HEK293 (cell line): ENCODE data around the gene ZSCAN9.

Experiments
- AEBP2 ChIP-seq: fragments of 450-650 bp; formaldehyde crosslinking; IDR thresholded peaks from 2 replicates; pipeline ENCODE4 v1.5.1; 2016; ENCODE audit warnings: missing biosample characterization, missing genetic modification characterization, borderline replicate concordance
- ATF2 ChIP-seq: fragments of 450-650 bp; formaldehyde crosslinking; IDR thresholded peaks from 2 replicates; pipeline ENCODE4 v1.5.1; 2016; ENCODE audit warnings: missing biosample characterization, missing genetic modification characterization, low read depth
- GLI2 ChIP-seq: fragments of 450-650 bp; formaldehyde crosslinking; IDR thresholded peaks from 2 replicates; pipeline ENCODE4; 2017; ENCODE audit warnings: missing biosample characterization, missing genetic modification characterization, low read depth, borderline replicate concordance
- KLF10 ChIP-seq: fragments of 450-650 bp; IDR thresholded peaks from 2 replicates; pipeline ENCODE4 v1.5.1; 2018; ENCODE audit warnings: missing biosample characterization, mild to moderate bottlenecking, missing genetic modification characterization
- KLF17 ChIP-seq: fragments of 450-650 bp; formaldehyde crosslinking; IDR thresholded peaks from 2 replicates; pipeline ENCODE4 v1.5.1; 2016; ENCODE audit warnings: missing biosample characterization, missing genetic modification characterization
- PRDM6 ChIP-seq: fragments of 450-650 bp; formaldehyde crosslinking; IDR thresholded peaks from 2 replicates; pipeline ENCODE4 v1.5.1; 2017; ENCODE audit warnings: missing biosample characterization, missing genetic modification characterization
- SETDB1 ChIP-seq: IDR thresholded peaks from one replicate; pipeline ENCODE4 v1.6.1; 2017; ENCODE audit warnings: mild to moderate bottlenecking, low read length, moderate library complexity, mixed read lengths; ENCODE audit not compliant: insufficient read length
- TCF7L2 ChIP-seq: IDR thresholded peaks from 2 replicates; pipeline ENCODE4 v1.6.1; 2011; ENCODE audit warnings: low read depth, mild to moderate bottlenecking, inconsistent platforms, low read length, moderate library complexity, borderline replicate concordance
- TRIM28 ChIP-seq: IDR thresholded peaks from 2 replicates; pipeline ENCODE4 v1.6.1; 2011; ENCODE audit warnings: low read length, control low read depth, borderline replicate concordance
- ZBTB11 ChIP-seq: fragments of 450-650 bp; formaldehyde crosslinking; conservative IDR thresholded peaks from 2 replicates; pipeline ENCODE4 v1.5.1; 2016; ENCODE audit warnings: low read depth, missing biosample characterization, missing genetic modification characterization
- ZBTB26 ChIP-seq: fragments of 450-650 bp; formaldehyde crosslinking; optimal IDR thresholded peaks from 2 replicates; pipeline ENCODE3; 2016; ENCODE audit warnings: missing biosample characterization, mild to moderate bottlenecking, missing genetic modification characterization
- ZFP69B ChIP-seq: fragments of 450-650 bp; formaldehyde crosslinking; IDR thresholded peaks from 2 replicates; pipeline ENCODE4 v1.5.1; 2016; ENCODE audit warnings: missing biosample characterization, missing genetic modification characterization
- ZNF112 ChIP-seq: fragments of 450-650 bp; formaldehyde crosslinking; IDR thresholded peaks from 2 replicates; pipeline ENCODE4 v1.5.0; 2017; ENCODE audit warnings: missing biosample characterization, missing genetic modification characterization
- ZNF138 ChIP-seq: fragments of 450-650 bp; formaldehyde crosslinking; IDR thresholded peaks from 2 replicates; pipeline ENCODE4 v1.5.1; 2016; ENCODE audit warnings: missing biosample characterization, missing genetic modification characterization, borderline replicate concordance
- ZNF140 ChIP-seq: fragments of 450-650 bp; formaldehyde crosslinking; IDR thresholded peaks from 2 replicates; pipeline ENCODE4 v1.5.1; 2016; ENCODE audit warnings: missing biosample characterization, missing genetic modification characterization
- ZNF311 ChIP-seq: fragments of 450-650 bp; formaldehyde crosslinking; IDR thresholded peaks from 2 replicates; pipeline ENCODE4 v1.5.1; 2017; ENCODE audit warnings: missing biosample characterization, missing genetic modification characterization, borderline replicate concordance
- ZNF37A ChIP-seq: fragments of 450-650 bp; IDR thresholded peaks from 2 replicates; pipeline ENCODE4 v1.5.1; 2018; ENCODE audit warnings: missing biosample characterization, missing genetic modification characterization
- ZNF488 ChIP-seq: fragments of 450-650 bp; formaldehyde crosslinking; IDR thresholded peaks from 2 replicates; pipeline ENCODE4 v1.5.1; 2016; ENCODE audit warnings: missing biosample characterization, missing genetic modification characterization
- ZNF600 ChIP-seq: fragments of 450-650 bp; formaldehyde crosslinking; IDR thresholded peaks from 2 replicates; pipeline ENCODE4 v1.5.1; 2016; ENCODE audit warnings: missing biosample characterization, missing genetic modification characterization
- ZNF610 ChIP-seq: fragments of 450-650 bp; formaldehyde crosslinking; IDR thresholded peaks from 2 replicates; pipeline ENCODE4 v1.5.1; 2016; ENCODE audit warnings: missing biosample characterization, missing genetic modification characterization, borderline replicate concordance
- ZNF623 ChIP-seq: fragments of 450-650 bp; formaldehyde crosslinking; IDR thresholded peaks from 2 replicates; pipeline ENCODE4 v1.5.1; 2016; ENCODE audit warnings: missing biosample characterization, missing genetic modification characterization
- ZNF654 ChIP-seq: fragments of 450-650 bp; formaldehyde crosslinking; IDR thresholded peaks from 2 replicates; pipeline ENCODE4 v1.5.1; 2016; ENCODE audit warnings: low read depth, missing biosample characterization, missing genetic modification characterization
- ZNF660 ChIP-seq: fragments of 450-650 bp; IDR thresholded peaks from 2 replicates; pipeline ENCODE4 v1.5.1; 2018; ENCODE audit warnings: missing biosample characterization, mild to moderate bottlenecking, missing genetic modification characterization
- ZNF692 ChIP-seq: fragments of 450-650 bp; formaldehyde crosslinking; IDR thresholded peaks from 2 replicates; pipeline ENCODE4 v1.5.1; 2016; ENCODE audit warnings: missing biosample characterization, missing genetic modification characterization
- ZNF785 ChIP-seq: fragments of 450-650 bp; formaldehyde crosslinking; IDR thresholded peaks from 2 replicates; pipeline ENCODE4 v1.5.1; 2016; ENCODE audit warnings: missing biosample characterization, missing genetic modification characterization
- ZXDB ChIP-seq: fragments of 450-650 bp; formaldehyde crosslinking; IDR thresholded peaks from 2 replicates; pipeline ENCODE4 v1.5.1; 2016; ENCODE audit warnings: missing biosample characterization, missing genetic modification characterization

The ZSCAN9 gene

GRCh38 chr6:28266962-28267694 is 42.1 kb downstream of the ZSCAN9 start, which contains the start of gene ZSCAN26 (continued):
- peak; percentile 89 for TF ChIP-seq ZXDB (tag by site-specific recombination)
- no peak for TF ChIP-seq ZNF654 (tag by site-specific recombination)
- TF ChIP-seq ZNF311 (tag by site-specific recombination) = no peak
- no peak for TF ChIP-seq TCF7L2
- TF ChIP-seq TRIM28 = peak; percentile 92
- no peak for TF ChIP-seq ZNF488 (tag by site-specific recombination)
- no peak for TF ChIP-seq AEBP2 (tag by site-specific recombination)
- TF ChIP-seq KLF10 = peak; percentile 67
- no peak for TF ChIP-seq ZNF140
- peak; percentile 82 for TF ChIP-seq ZNF692 (tag by site-specific recombination)
- TF ChIP-seq ZNF138 (tag by site-specific recombination) = no peak
- TF ChIP-seq ZFP69B (tag by site-specific recombination) = peak; percentile 24; the same call in 1 of the 2 replicates
- TF ChIP-seq PRDM6 = no peak
- TF ChIP-seq ZNF623 (tag by site-specific recombination) = no peak
- TF ChIP-seq ZNF785 (tag by site-specific recombination) = no peak
- 0 out of 2 replicates have a peak, but pooled peaks have one; percentile 61 for TF ChIP-seq ZNF610
- TF ChIP-seq KLF17 (tag by site-specific recombination) = peak; percentile 55
- TF ChIP-seq ZNF600 (tag by site-specific recombination) = peak; percentile 74
- peak; percentile 32 for TF ChIP-seq ZBTB26 (tag by site-specific recombination)
- no peak for TF ChIP-seq ZNF112 (tag by site-specific recombination)
- peak; percentile 71 for TF ChIP-seq ZBTB11 (tag by site-specific recombination)
- no peak for TF ChIP-seq ZNF37A (tag by site-specific recombination)
- TF ChIP-seq GLI2 = no peak
- no peak; the same call in 1 of the 2 replicates for TF ChIP-seq ATF2 (tag by site-specific recombination)
- peak; percentile 96 for TF ChIP-seq ZNF660 (tag by site-specific recombination)
- TF ChIP-seq SETDB1 = no peak
